Esophagus muscularis mucosa (tissue), 3 donors: ENCODE data around the gene CAPN2.

Source experiments
- CTCF ChIP-seq, 3 experiments: fragments of 200-600 bp in 2 of 3; fragments of 450-650 bp in 1 of 3; sonication (generic) in 2 of 3; IDR thresholded peaks; one replicate each; pipeline ENCODE4 v1.5.1; 2017 to 2019; ENCODE audit warnings: antibody characterized with exemption in 3 of 3, mild to moderate bottlenecking in 2 of 3, moderate library complexity in 1 of 3
- POLR2A ChIP-seq: fragments of 450-650 bp; IDR thresholded peaks from one replicate; pipeline ENCODE4 v1.6.1; 2017; ENCODE audit warnings: antibody characterized with exemption, moderate library complexity, mild to moderate bottlenecking, low read depth
- POLR2AphosphoS5 ChIP-seq, 2 donors: sonication (generic); formaldehyde crosslinking; IDR thresholded peaks; one replicate each; pipeline ENCODE4 v1.6.1; 2017; ENCODE audit warnings: antibody characterized with exemption in 2 of 2

- TF ChIP-seq CTCF (IDR thresholded peaks at IDR 0.05) (no peak), POLR2AphosphoS5 (IDR thresholded peaks at IDR 0.05) (no peak), POLR2A (no peak)
Measured at GRCh38 chr1:223712850-223713474, 623 bp downstream of the CAPN2 start.
